Choroid plexus epithelial cell (primary cell): Measurements from ENCODE around the gene TMEM108.

ENCODE experiments used
- DNase-seq: peaks from one replicate; pipeline ENCODE4 v3.0.0-alpha.2; 2010; ENCODE audit warnings: low read depth
- H3K4me3 ChIP-seq: 2 replicates; pipeline ENCODE4 v1.5.1; 2011; ENCODE audit warnings: low read depth, mild to moderate bottlenecking, control low read depth, low read length, moderate library complexity
- CTCF ChIP-seq: conservative IDR thresholded peaks from 2 replicates; pipeline ENCODE4 v1.5.1; 2011; ENCODE audit warnings: low read depth, mild to moderate bottlenecking, control low read depth, inconsistent platforms, low read length, moderate library complexity

The TMEM108 gene

GRCh38 chr3:133018921-133019320 is 19.3 kb upstream of the TMEM108 start:
- no peak for TF ChIP-seq CTCF
- DNase-seq, result no peak
- no peak overlapping the region for H3K4me3 ChIP-seq

- TF ChIP-seq CTCF, result no peak
- no peak for DNase-seq
- no peak overlapping the region for H3K4me3 ChIP-seq
These were observed 17.0 kb upstream of the TMEM108 start for GRCh38 chr3:133021206-133021605.

- DNase-seq, result no peak
- H3K4me3 ChIP-seq, result no peak overlapping the region
- no peak for TF ChIP-seq CTCF
These were observed 14.8 kb upstream of the TMEM108 start for GRCh38 chr3:133023362-133023761.

- DNase-seq, result no peak
- H3K4me3 ChIP-seq, result no peak overlapping the region
- no peak for TF ChIP-seq CTCF
These were observed 12.6 kb upstream of the TMEM108 start for GRCh38 chr3:133025546-133025945.

GRCh38 chr3:133032301-133032700 is 5.9 kb upstream of the TMEM108 start:
- no peak overlapping the region for H3K4me3 ChIP-seq
- DNase-seq, result no peak
- no peak for TF ChIP-seq CTCF

GRCh38 chr3:133037436-133037835 is 755 bp upstream of the TMEM108 start:
- no peak overlapping the region for H3K4me3 ChIP-seq
- DNase-seq, result no peak
- TF ChIP-seq CTCF, result no peak

GRCh38 chr3:133038731-133039375 is 662 bp downstream of the TMEM108 start:
- no peak for TF ChIP-seq CTCF
- peak; percentile 7 for DNase-seq
- H3K4me3 ChIP-seq, result peak overlapping the region; percentile 56
